C4-2B (cell line): ENCODE results near the gene GSTM4.
"Not testable (repeated sequence)": the region's sequence is repeated elsewhere in the genome, so short reads cannot be mapped to it uniquely, and the experiment has no call there.

Experiments
- H3K27ac ChIP-seq: fragments of 450-650 bp; 2 replicates; pipeline ENCODE4 v1.5.1; 2017
- ZFX ChIP-seq: fragments of 450-650 bp; IDR thresholded peaks from 2 replicates; pipeline ENCODE4 v1.6.1; 2017
- TF ChIP-seq, protein P1 (sequence below): fragments of 450-650 bp; conservative IDR thresholded peaks from 2 replicates; pipeline ENCODE4 v1.5.1; 2017; ENCODE audit warnings: mild to moderate bottlenecking

Gene GSTM4

DNA sequence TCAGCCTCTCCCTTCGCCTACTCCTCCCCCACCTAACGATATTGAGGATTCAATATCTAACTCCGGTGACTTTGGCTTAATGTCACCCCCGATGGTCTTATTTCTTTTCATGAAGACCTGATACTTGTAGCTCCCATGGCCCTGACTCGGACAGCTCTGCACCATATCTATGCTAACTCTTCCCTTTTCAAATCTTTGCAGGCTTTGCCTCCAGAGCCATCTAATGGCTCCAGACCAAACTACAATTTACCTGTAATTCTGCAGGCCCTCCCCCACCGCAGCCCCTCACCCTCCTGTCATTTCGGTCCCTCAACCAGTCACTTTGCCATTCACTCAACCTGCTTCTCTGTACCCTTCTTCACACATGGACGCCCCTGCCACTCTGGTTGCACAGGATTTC lies 48.3 kb downstream of the GSTM4 start:
- no peak overlapping the region for H3K27ac ChIP-seq
- TF ChIP-seq ZFX = no peak
- TF ChIP-seq, protein P1, sequence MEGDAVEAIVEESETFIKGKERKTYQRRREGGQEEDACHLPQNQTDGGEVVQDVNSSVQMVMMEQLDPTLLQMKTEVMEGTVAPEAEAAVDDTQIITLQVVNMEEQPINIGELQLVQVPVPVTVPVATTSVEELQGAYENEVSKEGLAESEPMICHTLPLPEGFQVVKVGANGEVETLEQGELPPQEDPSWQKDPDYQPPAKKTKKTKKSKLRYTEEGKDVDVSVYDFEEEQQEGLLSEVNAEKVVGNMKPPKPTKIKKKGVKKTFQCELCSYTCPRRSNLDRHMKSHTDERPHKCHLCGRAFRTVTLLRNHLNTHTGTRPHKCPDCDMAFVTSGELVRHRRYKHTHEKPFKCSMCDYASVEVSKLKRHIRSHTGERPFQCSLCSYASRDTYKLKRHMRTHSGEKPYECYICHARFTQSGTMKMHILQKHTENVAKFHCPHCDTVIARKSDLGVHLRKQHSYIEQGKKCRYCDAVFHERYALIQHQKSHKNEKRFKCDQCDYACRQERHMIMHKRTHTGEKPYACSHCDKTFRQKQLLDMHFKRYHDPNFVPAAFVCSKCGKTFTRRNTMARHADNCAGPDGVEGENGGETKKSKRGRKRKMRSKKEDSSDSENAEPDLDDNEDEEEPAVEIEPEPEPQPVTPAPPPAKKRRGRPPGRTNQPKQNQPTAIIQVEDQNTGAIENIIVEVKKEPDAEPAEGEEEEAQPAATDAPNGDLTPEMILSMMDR = 0 out of 2 replicates have a peak, but pooled peaks have one; percentile 3

DNA sequence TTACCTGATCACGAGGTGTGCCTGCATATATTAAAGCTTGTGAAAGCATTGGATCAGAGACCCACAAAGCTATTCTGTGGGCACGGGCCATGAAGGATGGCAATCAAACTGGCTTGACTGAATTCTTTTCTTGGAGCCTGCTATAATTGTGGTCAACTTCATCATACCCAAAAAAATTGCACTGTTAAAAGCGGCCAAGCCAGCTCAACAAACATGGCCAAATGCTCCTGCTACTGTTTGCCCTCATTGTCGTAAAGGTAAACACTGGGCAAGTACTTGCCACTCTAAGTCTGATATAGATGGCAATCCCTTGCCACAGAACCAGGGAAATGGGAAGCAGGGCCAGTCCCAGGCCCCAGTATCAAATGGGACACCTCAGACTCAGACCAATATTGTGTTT lies 49.5 kb downstream of the GSTM4 start:
- TF ChIP-seq, protein P1 = no peak
- no peak for TF ChIP-seq ZFX
- no peak overlapping the region for H3K27ac ChIP-seq

DNA sequence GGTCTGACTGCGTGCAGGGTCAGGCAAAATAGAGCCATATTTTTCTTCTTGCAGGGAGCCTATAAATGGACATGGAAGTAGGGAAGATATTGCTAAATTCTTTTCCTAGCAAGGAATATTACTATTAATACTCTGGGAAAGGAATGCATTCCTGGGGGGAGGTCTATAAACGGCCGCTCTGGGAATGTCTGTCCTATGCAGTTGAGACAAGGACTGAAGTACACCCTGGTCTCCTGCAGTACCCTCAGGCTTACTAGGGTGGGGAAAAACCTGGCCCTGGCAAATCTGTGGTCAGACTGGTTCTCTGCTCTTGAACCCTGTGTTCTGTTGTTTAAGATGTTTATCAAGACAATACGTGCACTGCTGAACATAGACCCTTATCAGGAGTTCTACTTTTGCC lies 53.0 kb downstream of the GSTM4 start:
- not testable (repeated sequence) for H3K27ac ChIP-seq

DNA sequence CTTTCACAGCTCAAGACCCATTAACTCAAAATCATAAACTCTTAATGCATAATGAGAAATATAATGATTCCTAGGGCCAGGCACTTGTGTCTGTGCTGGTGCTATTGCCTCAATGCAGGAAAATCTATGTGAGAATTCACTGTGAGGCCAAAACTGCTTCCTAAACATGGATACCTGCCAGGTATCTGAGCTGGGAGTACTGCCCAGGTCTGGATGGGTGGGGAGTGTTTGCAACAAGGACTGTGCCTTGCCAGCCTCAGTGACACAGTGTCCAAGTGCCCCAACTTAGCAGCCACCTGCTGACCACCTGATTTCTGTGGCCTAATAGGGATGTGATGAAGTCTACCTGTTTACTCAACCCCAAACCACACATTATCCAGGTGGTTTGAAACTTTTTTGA lies 53.9 kb downstream of the GSTM4 start:
- H3K27ac ChIP-seq = not testable (repeated sequence)
